HG02571 (cell line): ENCODE data around the gene ATAT1.
"Not testable (repeated sequence)": the region's sequence is repeated elsewhere in the genome, so short reads cannot be mapped to it uniquely, and the experiment has no call there.

ENCODE experiments used
- ATAC-seq: cut with Tn5 transposase; IDR thresholded peaks from one replicate; pipeline ENCODE4 v1.9.1; 2021; ENCODE audit warnings: mild to moderate bottlenecking, moderate library complexity; ENCODE audit not compliant: unreplicated experiment

Gene ATAT1

GRCh38 chr6:30647242-30648116 lies 20.8 kb downstream of the ATAT1 start:
- ATAC-seq = peak; percentile 49

GRCh38 chr6:30651143-30651542 lies 24.5 kb downstream of the ATAT1 start:
- no peak for ATAC-seq

- ATAC-seq = no peak
Measured at GRCh38 chr6:30654798-30655742, 28.4 kb downstream of the ATAT1 start.

GRCh38 chr6:30655743-30656094 lies 29.0 kb downstream of the ATAT1 start:
- ATAC-seq = no peak

GRCh38 chr6:30656513-30656912 lies 29.8 kb downstream of the ATAT1 start:
- ATAC-seq = no peak

GRCh38 chr6:30657454-30657853 lies 30.8 kb downstream of the ATAT1 start:
- ATAC-seq = no peak

- ATAC-seq = not testable (repeated sequence)
Measured at GRCh38 chr6:30657922-30658321, 31.2 kb downstream of the ATAT1 start.

GRCh38 chr6:30664994-30665767 lies 38.5 kb downstream of the ATAT1 start:
- no peak for ATAC-seq

GRCh38 chr6:30666300-30666699 lies 39.6 kb downstream of the ATAT1 start:
- ATAC-seq = not testable (repeated sequence)

- no peak for ATAC-seq
Measured at GRCh38 chr6:30670760-30671527, 44.3 kb downstream of the ATAT1 start.

- peak; percentile 57 for ATAC-seq
Measured at GRCh38 chr6:30672445-30673253, 46.0 kb downstream of the ATAT1 start, which contains the start of gene DHX16. TSS of gene DHX16 (minus strand) at chr6:30673006. CDS start at chr6:30672841, 165 bp downstream.

GRCh38 chr6:30676660-30677285 lies 50.1 kb downstream of the ATAT1 start:
- no peak for ATAC-seq

- ATAC-seq = no peak
Measured at GRCh38 chr6:30678964-30679726, 52.5 kb downstream of the ATAT1 start.

- no peak for ATAC-seq
Measured at GRCh38 chr6:30679765-30680535, 53.3 kb downstream of the ATAT1 start.

- ATAC-seq = no peak
Measured at GRCh38 chr6:30681766-30682142, 55.1 kb downstream of the ATAT1 start.

- ATAC-seq = peak; percentile 36
Measured at GRCh38 chr6:30682143-30683117, 55.8 kb downstream of the ATAT1 start.
